Right ventricle myocardium inferior (tissue), 1 donor: ENCODE measurements around the gene TWIST2. TPM values are rescaled to one million over a fixed set of nuclear protein-coding genes. Genes with fewer than 3 reads are reported as not detected.
A peak's percentile ranks its signal among the peaks of the same experiment; 100 is the strongest.

ENCODE experiments used
- ATAC-seq: fragments of 200-7000 bp; cut with Tn5 transposase; one replicate; pipeline ENCODE4 v1.9.1; 2020; ENCODE audit warnings: mild to moderate bottlenecking, moderate library complexity
- DNase-seq: peaks from one replicate; pipeline ENCODE4 v3.0.0; 2021; ENCODE audit errors: missing footprints
- intact Hi-C: fragments of 100-400 bp; cut with DNase I; formaldehyde crosslinking; loops from one replicate; pipeline ENCODE4 v1.11.0; 2022
- long read RNA-seq: library from polyadenylated mRNA; unstranded; transcript quantifications from one replicate; pipeline ENCODE4 v2.0.0, GENCODE V29; 2021
- total RNA-seq: library from RNA; stranded (reverse); fragmentation: NEBNext Ultra II Directional; extraction: Animal tissue kit (Norgen Biotek cat#: 25700); gene quantifications from one replicate; pipeline ENCODE4 v1.2.1, GENCODE V29; 2021
- donor health status: DM: no; HTN: yes; CAD: no; lungs with severe emphysema.

Gene TWIST2
- total RNA-seq: 2.6 TPM
- long read RNA-seq, partial matches to known transcripts: 0 of 1 reads
- long read RNA-seq, other reads (novel, unspliced or antisense): 0 of 1 reads

DNA sequence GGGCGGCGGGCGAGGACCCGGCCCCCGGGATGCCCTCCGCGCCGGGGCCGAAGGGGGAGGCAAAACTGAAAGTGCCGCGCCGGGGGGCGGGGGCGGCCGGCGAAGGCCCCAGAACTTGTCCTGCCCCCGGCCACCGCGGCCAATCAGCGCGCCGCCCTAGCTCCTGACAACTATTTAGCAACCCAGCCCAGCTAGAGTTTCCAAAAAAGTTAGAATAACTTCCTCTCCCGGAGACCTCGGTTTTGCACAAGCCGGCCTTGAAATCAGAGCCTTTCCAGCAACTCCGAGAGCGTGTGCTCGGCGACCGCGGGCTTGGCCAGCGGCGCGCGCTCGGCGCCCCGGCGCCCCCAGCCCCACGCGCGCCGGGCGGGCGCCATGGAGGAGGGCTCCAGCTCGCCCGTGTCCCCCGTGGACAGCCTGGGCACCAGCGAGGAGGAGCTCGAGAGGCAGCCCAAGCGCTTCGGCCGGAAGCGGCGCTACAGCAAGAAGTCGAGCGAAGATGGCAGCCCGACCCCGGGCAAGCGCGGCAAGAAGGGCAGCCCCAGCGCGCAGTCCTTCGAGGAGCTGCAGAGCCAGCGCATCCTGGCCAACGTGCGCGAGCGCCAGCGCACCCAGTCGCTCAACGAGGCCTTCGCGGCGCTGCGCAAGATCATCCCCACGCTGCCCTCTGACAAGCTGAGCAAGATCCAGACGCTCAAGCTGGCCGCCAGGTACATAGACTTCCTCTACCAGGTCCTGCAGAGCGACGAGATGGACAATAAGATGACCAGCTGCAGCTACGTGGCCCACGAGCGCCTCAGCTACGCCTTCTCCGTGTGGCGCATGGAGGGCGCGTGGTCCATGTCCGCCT lies at the start of gene TWIST2:
Gene TWIST2 (plus strand): TSS at position 245 of the 850 bp plus-strand sequence. CDS start 131 bp downstream, at position 376.
- intact Hi-C loops: loop anchor here (5.0 kb wide), 1 partner anchor 99 kb away; no protein-coding TSS in a partner anchor
- peak; percentile 86 for ATAC-seq
- DNase-seq: peak; percentile 87

DNA sequence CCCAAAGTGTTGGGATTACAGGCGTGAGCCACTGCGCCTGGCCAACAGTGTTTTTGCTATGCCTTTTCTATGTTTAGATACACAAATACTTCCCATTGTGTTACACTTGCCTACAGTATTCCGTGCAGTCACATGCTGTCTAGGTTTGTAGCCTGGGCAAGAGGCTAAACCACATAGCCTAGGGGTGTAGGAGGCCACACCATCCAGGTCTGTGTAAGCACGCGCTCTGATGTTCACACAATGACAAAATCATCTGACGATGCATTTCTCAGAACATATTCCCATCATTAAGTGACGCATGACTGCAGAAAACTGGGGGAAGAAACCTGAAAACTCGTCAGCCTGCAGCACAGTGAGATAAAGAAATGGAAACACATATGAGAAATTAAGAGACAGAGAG lies 46.1 kb upstream of the TWIST2 start:
- intact Hi-C loops: no loop called here
- DNase-seq (no peak), ATAC-seq (no peak)

DNA sequence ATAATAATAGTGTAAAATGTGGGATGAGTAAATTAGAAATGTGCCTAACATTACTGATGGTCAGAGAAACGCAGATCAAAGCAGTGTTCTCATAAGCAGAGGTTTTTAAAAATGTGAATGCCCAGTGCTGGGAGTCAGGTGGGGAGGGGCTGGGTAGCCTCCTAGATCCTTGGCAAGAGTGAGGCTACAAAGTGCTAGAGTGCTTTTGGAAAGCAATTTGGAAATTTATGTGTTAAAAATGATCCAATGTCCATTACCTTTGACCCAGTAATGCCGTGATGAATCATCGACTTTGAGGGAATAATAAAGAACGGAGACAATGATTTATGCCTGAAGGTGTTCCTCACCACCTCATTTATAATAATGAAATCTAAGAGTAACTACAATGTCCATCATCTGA lies 44.9 kb upstream of the TWIST2 start:
- intact Hi-C loops: no loop called here
- ATAC-seq: no peak

DNA sequence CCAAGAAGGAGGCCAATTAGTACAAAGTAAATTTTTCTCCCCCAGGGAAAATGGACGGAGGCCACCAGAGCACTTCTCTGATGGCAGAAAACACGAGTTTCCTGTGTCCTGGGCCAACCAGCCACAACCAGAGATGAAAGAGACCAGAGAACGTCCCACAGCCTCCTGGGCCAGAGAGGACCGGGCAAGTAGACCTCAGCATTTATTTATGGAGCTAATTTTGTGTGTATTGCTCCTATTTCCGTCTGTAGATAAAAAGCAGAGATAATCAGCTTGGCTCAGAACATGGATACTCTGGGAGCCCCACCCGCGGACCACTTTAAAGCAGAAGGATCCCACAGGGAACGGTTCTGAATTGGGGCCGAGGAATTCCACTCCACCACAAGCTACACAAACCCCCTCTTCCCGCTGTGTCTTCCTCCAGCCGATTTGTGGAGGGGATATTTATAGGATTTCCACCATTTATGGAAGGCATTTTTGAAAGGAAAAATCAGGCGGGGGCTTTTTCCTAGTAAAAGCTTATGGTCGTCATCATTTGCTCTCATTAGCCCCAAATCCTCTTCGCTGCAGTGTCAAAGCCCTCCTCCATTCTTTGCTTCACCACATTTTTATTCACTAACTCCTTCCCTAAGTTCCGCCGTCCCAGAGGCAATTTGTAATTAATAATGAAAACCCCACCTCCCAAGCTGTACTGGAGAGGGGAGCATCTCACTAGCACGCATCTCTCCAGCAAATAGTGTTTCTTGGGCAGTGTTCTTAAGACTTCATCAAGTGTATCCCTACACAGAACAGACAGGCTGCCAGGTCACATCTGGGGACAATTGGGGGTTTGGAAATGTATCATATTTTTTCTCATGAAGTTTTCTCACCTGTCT lies 43.7 kb upstream of the TWIST2 start:
- ATAC-seq (no peak), DNase-seq (no peak)
- intact Hi-C loops: no loop called here

More for the DNA sequence above, 44.9 kb upstream of the TWIST2 start:
- DNase-seq: no peak

DNA sequence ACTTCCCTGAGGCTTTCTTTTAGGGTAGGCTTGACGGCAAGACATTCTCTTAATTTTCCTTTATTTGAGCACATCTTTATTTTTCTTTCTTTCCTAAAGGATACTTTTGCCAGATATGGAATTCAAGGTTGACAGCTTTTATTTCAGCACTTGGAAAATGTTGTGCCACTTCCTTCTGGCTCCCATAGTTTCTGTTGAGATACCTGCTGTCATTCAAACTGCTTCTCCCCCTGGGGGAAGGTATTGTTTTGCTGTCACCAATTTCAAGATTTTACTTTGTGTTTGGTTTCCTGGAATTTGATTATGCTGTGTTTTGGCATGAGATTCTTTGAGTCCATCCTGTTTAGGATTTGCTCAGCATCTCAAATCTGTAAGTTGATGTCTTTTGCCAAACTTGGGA lies 39.1 kb upstream of the TWIST2 start:
- ATAC-seq (no peak), DNase-seq (no peak)
- intact Hi-C loops: no loop called here

DNA sequence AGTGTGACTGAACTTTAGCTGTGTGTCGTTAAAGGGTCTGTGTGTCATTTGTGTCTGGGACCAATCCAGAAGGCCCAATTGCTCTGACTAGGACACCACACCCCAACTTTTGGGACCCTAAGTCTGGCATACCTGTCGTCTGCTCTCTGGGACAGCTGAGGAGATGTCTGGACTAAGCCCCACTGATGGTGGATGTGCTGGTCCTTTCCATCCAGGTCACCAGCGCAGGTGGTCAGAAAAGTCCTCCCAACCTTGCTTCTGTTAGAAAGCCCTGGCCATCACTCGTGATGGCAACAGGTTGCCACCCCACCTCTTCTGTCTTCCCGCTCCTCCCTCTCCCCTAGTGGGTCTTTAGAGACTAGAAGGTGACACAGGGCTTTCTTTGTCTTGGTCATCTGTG lies 37.6 kb upstream of the TWIST2 start:
- no peak for DNase-seq
- no peak for ATAC-seq
- intact Hi-C loops: no loop called here

DNA sequence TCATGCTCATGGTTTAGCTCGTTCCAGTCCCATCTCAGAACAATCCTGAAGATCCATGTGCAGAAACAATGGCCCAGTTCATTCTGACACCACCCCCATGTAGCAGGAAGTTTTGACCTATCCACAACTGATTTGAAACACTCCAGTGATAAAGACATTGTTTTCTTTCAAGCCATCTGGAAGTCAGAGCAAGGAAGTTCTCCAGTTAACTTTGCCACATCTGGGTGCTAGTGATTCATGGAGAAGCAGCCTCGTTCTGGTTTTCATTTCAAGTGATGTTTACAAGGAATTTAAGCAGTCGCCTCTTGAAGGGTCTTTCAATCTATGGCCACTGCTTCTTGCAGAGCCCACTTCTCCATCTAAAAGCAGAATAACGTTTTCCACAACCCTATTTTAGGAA lies 36.6 kb upstream of the TWIST2 start:
- DNase-seq (no peak), ATAC-seq (no peak)
- intact Hi-C loops: no loop called here

DNA sequence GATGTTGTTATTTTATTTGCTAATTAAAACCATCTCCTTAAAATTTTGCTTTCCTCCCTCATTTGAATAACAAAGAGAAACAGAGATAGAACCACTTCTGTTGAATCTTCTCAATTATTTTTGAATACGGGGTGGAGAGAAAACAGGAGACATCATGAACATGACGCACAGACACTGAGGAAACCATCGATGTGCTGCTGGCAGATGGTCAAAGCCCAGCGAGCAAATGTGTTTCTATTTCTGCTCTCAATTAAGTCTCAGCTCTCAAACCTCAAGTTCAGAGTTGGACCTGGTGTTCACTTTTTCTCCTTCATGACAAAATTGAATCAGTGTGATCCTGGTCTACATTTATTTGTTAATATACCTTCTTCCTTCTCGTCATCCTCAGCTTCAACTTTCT lies 36.1 kb upstream of the TWIST2 start:
- ATAC-seq: no peak
- intact Hi-C loops: no loop called here

DNA sequence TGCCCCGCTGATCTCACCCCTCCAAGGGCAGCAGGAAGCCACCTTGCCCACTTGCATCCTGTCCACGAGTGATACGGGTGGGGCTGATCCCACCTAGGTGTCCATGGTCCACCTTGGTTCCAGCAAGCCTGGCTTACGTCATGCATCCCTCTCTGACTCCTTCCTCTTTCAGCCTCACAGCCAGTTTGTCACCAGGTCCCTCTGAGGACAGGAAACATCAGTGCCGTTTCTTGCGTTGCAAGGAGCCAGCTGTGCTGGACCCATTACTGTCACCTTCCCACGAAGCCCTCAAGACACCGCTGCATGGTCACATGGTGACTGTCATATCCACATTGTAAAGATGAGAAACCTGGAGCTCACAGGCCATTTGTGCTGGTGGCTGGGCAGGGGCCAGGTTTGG lies 34.8 kb upstream of the TWIST2 start:
- DNase-seq (no peak), ATAC-seq (no peak)
- intact Hi-C loops: no loop called here

More for the DNA sequence above, 36.1 kb upstream of the TWIST2 start:
- no peak for DNase-seq

DNA sequence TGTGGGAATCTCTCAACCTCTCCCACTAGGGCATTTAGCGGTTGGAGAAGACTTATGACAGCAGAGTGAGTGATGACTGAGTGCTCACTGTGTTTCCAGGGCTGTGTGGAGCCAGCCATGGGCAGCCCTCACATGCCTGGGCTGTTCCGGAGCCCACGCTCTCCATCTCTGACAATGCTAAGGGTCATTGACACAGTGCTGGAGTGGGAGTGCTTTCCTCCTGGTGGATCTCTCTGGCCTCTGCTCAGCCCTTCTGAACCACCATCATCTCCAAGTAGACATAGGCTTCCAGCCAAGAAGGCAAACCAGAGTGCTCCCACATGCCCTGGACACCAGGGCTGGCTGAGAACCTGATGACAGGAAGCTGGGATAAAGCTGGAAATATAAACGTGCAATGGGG lies 33.1 kb upstream of the TWIST2 start:
- no peak for DNase-seq
- intact Hi-C loops: no loop called here
- no peak for ATAC-seq

DNA sequence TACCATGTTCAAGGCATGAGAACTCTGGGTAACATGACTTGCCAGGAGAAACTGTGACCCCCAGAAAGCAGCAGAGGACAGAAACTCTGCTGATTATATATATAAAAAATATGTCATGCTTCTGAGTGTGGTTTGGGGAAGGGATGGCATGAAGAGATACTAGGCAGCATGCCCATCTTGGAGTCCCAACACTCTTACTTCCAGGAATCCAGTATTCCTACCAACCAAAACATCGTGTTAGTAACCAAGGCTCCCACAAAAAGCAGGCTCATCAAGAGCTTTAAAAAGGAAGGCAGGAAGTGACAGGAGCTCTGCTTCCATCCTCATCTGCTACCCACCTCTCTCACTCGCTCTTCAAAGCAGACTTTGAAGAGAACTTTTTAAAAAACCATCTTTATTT lies 31.6 kb upstream of the TWIST2 start:
- ATAC-seq (no peak), DNase-seq (no peak)
- intact Hi-C loops: no loop called here

DNA sequence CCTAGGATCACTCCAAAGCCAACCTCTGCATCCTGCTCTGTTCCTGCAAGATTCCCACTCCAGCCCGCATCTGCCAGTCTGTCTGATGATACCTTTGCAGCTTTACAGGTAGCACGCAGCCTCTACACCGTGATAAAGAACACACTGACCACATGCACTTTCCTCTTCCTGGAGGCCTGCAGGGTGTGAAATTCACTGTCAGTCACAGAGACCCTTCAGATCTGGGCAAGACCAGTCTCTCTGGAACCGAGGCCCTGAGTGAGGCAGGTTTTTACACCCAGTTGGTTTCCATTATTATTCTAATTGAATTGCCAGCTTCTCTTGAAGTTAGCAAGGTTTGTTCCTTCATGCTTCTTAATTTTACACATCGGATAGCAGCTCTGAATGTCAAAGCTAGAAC lies 30.5 kb upstream of the TWIST2 start:
- intact Hi-C loops: no loop called here
- DNase-seq (no peak), ATAC-seq (no peak)

DNA sequence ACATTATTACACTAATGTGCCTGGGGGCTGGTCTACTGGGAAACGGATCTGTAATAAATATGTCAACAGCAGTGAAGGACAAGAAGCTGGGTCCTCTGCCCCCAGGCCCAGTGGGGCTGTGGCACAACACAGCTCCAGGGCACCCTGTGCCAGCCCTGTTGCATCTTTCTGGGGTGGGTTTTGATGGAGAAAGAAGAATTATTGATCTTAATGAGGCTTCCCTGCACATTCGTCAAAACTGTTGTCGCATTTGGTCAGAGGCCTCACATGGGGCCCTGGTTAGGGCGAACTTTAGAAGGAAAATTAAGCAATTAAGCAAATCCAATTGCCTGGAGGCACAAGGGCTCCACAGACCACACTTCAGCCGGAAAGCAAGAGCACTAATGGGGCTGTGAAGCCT lies 30.0 kb upstream of the TWIST2 start:
- intact Hi-C loops: no loop called here
- no peak for ATAC-seq

DNA sequence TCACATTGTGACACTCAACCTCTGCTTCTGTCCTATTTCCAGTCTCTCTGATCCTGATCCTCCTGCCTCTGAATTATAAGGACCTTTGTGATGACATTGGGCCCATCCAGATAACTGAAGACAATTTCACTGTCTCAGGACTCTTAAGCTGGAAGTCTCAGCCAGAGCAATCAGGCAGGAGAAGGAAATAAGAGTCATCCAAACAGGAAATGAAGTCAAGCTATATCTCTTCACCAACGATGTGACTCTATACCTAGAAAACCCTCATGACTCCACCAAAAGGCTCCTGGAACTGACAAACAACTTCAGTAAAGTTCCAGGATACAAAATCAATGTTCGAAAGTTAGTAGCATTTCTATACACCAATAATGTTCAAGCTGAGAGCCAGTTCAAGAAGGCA lies 29.3 kb upstream of the TWIST2 start:
- ATAC-seq: no peak
- intact Hi-C loops: no loop called here
- no peak for DNase-seq

More for the DNA sequence above, 30.0 kb upstream of the TWIST2 start:
- no peak for DNase-seq

DNA sequence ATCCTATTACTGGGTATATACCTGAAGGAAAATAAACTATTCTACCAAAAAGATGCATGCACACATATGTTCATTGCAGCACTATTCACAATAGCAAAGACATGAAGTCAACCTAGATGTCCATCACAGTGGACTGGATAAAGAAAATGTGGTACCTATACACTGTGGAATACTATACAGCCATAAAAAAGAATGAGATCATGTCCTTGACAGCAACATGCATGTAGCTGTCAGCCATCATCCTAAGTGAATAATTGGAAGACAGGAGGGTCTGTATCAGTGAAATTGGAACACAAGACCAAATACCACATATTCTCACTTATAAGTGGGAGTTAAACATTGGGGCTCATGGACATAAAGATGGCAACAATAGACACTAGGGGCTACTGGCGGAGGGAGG lies 27.7 kb upstream of the TWIST2 start:
- DNase-seq (no peak), ATAC-seq (no peak)
- intact Hi-C loops: no loop called here

DNA sequence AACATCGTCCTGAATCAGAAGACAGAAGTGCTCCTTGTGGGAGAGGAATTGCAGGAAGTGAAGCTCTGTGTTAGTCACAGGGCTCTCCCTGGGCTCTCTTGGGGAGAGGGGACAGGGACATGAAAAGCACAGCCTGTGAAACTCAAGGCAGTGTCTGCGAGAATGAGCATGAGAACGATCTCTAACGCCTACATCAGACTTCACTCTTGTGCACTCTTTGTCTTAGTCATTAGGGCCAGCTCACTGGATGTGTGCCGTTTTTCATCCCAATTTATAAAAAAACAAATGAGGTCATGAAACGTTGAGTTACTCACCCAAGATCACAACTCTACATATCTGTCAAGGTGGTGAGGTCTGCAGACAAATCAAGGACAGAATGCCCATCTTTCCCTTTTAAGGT lies 27.0 kb upstream of the TWIST2 start:
- DNase-seq (no peak), ATAC-seq (no peak)

DNA sequence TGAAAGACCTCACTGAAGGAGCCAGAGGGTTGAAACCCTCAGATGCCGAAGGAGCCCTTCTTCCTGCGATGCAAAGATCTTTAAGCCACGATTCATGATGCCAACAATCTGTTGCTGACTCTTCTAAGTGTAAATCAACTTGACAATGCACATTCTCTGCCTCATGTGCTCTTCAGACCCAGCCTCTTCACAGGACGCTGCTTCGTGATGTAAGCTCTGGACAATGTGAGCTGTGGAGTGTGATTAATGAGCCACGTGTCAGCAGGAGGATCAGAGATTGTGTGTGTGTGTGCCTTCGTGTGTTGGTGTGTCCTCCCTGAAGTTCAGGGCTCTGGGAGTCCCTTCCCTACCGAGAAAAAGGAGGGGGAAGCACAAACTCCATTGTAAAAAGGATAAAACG lies 26.5 kb upstream of the TWIST2 start:
- ATAC-seq (no peak), DNase-seq (no peak)
- intact Hi-C loops: no loop called here

More for the DNA sequence above, 27.0 kb upstream of the TWIST2 start:
- intact Hi-C loops: no loop called here

DNA sequence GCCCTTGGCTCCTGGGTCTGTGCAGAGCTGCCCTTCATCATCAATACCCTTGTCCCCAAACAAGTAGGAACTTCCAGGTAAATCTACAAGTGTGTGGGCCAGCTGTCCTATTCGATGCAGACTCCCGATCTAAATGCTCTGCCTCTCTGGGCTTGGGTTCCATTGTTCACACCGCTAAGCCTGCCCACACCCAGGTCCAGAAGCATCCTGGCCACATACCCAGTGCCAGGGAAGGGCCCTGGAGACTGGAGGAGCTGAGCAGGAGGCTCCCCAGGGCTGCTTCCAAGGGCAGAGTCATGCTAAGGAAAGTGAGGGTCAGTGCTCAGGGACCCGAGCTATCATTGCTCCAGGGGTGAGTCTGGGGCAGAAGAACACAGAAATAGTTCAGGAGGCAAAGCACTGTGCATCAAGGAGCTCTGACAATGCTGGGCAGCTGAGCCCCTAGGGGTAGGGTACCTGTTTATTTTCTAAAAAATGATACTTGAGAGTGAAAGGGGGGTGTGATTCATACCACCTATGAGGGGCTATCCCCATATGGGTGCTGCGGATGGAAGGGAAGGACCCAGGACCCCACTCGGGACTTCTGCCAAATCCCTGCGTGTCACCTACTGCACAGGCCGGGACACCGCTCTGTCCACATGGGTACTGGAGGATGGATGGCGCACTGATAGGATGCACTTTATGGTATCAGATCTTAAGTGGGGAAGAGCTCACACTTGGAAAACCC lies 25.8 kb upstream of the TWIST2 start:
- intact Hi-C loops: no loop called here
- ATAC-seq: no peak
- no peak for DNase-seq

DNA sequence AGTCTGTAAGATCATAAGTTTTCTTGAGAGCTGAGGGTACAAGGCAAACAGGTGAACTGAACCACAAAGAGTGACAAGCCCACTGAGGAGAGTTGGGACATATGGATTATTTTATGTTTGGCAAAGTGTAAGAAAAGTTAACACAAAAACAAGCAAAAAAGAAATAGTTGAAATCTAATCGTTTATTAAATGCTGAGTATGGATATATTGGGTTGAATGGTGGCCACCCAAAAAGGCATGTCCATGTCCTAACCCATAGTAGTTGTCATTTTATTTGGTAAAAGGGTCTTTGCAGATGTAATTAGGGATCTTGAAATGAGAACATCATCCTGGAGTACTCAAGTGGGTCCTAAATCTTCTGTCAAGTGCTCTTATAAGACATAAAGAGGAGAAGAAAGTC lies 24.9 kb upstream of the TWIST2 start:
- intact Hi-C loops: no loop called here
- ATAC-seq (no peak), DNase-seq (no peak)
